ENCODE measurements around the gene LRRC3B.

LRRC3B gene

DNA sequence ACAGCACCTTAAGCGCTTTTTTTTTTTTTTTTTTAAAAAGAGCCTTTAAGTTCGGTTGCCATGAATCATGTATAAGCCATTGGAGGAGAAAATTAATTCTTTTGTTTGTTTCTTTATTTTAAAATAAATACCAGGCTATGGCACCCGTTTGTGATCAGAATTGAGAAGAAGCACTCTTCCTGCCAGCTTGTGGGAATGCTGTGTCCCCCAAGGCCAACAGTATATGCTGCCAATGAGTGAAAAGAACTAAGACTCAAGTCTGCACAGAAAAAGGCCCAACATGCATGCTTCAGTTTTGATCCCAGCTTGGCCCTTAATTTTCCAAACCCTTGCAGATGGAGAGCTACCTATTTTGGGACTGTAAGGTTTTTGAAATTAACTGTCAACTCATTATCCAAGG lies 90.5 kb downstream of the LRRC3B start:
- FAIRE-seq, result no peak

DNA sequence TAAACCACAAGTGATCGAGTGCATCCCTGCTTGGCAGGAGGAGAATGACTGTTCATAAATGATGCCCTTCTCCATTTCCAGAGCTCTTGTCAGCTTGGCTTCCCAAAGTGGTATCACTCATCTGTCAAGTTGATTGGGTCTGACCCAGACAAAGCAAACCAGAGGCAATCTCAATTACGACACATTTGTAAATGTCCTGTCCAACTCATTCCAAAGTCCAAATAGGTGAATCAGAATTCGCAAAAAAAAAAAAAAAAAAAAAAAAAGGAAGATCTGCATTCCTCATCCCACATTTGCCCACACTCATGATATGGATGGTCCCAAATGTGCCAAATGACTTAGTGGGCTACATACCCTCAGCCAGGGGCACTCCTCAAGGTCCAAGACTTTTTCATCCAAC lies 91.9 kb downstream of the LRRC3B start:
- FAIRE-seq, result no peak

GRCh38 chr3:26715431-26715830 lies 92.9 kb downstream of the LRRC3B start:
- no peak for FAIRE-seq

GRCh38 chr3:26718315-26718714 lies 95.7 kb downstream of the LRRC3B start:
- no peak for FAIRE-seq

DNA sequence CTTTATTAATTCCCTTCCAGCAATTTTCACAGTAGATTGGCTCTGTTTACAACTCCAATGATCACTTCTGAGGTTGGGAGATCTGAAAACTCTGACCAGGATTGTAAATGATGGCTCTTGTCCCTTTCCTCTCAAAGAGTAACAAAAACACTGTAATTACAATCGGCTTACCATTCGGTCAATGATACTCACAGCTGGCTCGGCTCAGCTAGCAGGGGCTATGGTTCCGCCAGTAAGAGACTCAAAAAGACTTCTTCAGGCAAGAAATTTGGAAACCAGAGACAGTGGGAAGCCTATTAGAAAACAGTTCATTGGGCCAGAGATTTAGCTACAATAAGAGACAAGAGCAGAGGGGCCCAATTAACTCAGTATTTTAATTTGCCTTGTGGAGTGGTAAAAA lies 96.6 kb downstream of the LRRC3B start:
- FAIRE-seq, result no peak

- FAIRE-seq, result no peak
Measured at GRCh38 chr3:26721047-26721446, 98.5 kb downstream of the LRRC3B start.

DNA sequence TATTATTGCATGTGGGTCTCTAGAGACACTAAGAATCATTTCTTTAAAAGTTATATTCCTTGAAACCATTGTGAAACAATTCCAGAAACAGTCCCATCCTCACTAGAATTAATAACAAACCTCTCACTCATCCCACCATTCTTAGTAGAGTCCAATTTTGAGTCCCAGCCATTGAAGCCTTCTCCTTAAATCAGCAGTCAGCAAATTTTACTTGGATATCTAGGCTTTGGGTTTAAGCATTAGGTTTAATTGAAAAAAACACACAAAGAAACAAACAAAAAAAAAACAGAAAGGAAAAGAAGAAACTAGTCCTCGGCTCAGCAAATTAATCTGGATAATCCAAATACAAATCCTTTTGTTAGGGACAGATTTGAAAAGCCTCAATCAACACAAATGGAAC lies 109.3 kb downstream of the LRRC3B start:
- FAIRE-seq, result no peak

DNA sequence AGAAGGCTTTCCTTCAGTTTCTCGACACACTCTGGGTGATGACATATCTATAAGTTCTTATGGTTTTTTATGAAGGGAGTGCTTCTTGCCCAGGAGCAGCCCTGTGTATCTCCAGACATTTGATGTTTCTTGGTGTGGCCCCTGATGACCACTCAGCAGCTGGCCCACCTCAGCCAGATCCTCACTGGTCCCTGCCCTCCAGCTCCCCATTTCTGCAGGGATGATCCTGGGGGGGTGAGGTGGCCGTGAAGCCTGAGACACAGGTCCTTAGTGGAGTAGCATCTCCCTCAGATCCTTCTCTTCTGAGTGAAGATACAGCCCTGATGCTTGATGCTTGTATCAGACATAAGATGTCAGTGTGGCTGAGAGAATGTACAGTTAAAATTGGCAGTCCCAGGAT lies 127.7 kb downstream of the LRRC3B start:
- FAIRE-seq, result no peak

- no peak for FAIRE-seq
Measured at GRCh38 chr3:26752466-26752865, 129.9 kb downstream of the LRRC3B start.

DNA sequence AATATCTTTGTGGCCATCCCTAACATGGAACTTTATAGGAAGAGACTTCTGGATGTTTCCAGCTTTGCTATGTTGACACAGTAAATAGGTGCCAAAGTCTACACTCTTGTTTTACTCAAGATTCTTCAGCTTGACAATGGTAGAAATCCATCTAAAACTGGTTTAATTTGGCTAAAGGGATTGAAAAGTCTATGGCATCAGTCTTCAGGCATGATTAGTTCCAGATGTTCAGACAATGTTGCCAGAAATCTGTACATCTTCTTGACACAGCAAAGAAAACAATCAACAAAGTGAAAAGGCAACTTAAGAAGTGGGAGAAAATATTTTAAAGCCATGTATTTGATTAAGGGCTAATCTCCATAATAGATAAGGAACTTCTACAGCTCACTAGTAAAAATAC lies 130.5 kb downstream of the LRRC3B start:
- no peak for FAIRE-seq

- no peak for FAIRE-seq
Measured at GRCh38 chr3:26757978-26758377, 135.4 kb downstream of the LRRC3B start.

All from TTC549 (cell line).